Vagina (tissue), 2 donors: ENCODE data around the gene SYNGR2. TPM values are rescaled to one million over a fixed set of nuclear protein-coding genes. Genes with fewer than 3 reads are reported as not detected.

Source experiments
- DNase-seq, 2 donors: peaks; one replicate each; pipeline ENCODE4 v3.0.0-alpha.2; 2017; ENCODE audit errors: extremely low spot score in 2 of 2
- H3K27ac ChIP-seq: fragments of 200-600 bp; sonication (generic); one replicate; pipeline ENCODE4 v1.5.1; 2019
- H3K27me3 ChIP-seq: fragments of 200-600 bp; sonication (generic); one replicate; pipeline ENCODE4 v1.5.1; 2019
- H3K36me3 ChIP-seq, 2 donors: fragments of 200-600 bp; sonication (generic); one replicate each; pipeline ENCODE4 v1.5.1; 2017 to 2019
- H3K4me1 ChIP-seq: fragments of 200-600 bp; sonication (generic); one replicate; pipeline ENCODE4 v1.5.1; 2019
- H3K4me3 ChIP-seq, 2 donors: fragments of 200-600 bp; sonication (generic); 1 replicate in 1 of 2; 2 replicates in 1 of 2; pipeline ENCODE4 v1.5.1; 2016 to 2019
- H3K9me3 ChIP-seq: fragments of 200-600 bp; sonication (generic); one replicate; pipeline ENCODE4 v1.5.1; 2019
- CTCF ChIP-seq, 3 experiments: fragments of 450-650 bp in 2 of 3; fragments of 200-600 bp in 1 of 3; sonication (generic) in 1 of 3; IDR thresholded peaks; one replicate each; pipeline ENCODE4 v1.5.1; 2017 to 2019; ENCODE audit warnings: antibody characterized with exemption in 3 of 3, mild to moderate bottlenecking in 2 of 3, moderate library complexity in 2 of 3
- POLR2A ChIP-seq, 2 donors: fragments of 450-650 bp; IDR thresholded peaks; one replicate each; pipeline ENCODE4 v1.6.1; 2017; ENCODE audit warnings: antibody characterized with exemption in 2 of 2, mild to moderate bottlenecking in 2 of 2, moderate library complexity in 2 of 2
- POLR2AphosphoS5 ChIP-seq, 2 donors: sonication (generic); formaldehyde crosslinking; IDR thresholded peaks; one replicate each; pipeline ENCODE4 v1.9.0; 2017; ENCODE audit warnings: antibody characterized with exemption in 2 of 2, mild to moderate bottlenecking in 2 of 2, low read depth in 1 of 2; ENCODE audit not compliant: insufficient read depth in 1 of 2
- intact Hi-C: fragments of 100-400 bp; cut with DNase I; formaldehyde crosslinking; loops from one replicate; pipeline ENCODE4 v1.15.1; 2023
- total RNA-seq: library from RNA; depleted of rRNA; stranded (reverse); fragments of >200 nt; gene quantifications from one replicate; pipeline ENCODE4 v1.2.3, GENCODE V29; 2016

SYNGR2 gene
- total RNA-seq, 1 donor from 2014 or later: 82.3 TPM

GRCh38 chr17:78182504-78182903 is 14.1 kb downstream of the SYNGR2 start:
- intact Hi-C loops: no loop called here
- TF ChIP-seq CTCF (IDR thresholded peaks at IDR 0.05): no peak
- no peak for TF ChIP-seq POLR2AphosphoS5 (IDR thresholded peaks at IDR 0.05; ENCODE audit: insufficient read depth in 1 of 2, low read depth in 1 of 2)
- TF ChIP-seq POLR2A (IDR thresholded peaks at IDR 0.05): no peak
- H3K27me3 ChIP-seq: no peaks in the 10 kb centered on the region
- no peak overlapping the region for H3K27ac ChIP-seq
- no peak overlapping the region for H3K4me3 ChIP-seq
- no peak for DNase-seq
- no peaks in the 10 kb centered on the region for H3K9me3 ChIP-seq
- H3K36me3 ChIP-seq: no peaks in the 10 kb centered on the region
- peaks cover 16% of the 10 kb centered on the region for H3K4me1 ChIP-seq

GRCh38 chr17:78183916-78184315 is 15.5 kb downstream of the SYNGR2 start:
- Histone ChIP-seq H3K4me1 (peaks cover 26% of the 10 kb centered on the region), H3K27me3 (no peaks in the 10 kb centered on the region), H3K4me3 (no peak overlapping the region), H3K27ac (no peak overlapping the region), H3K9me3 (no peaks in the 10 kb centered on the region), H3K36me3 (no peaks in the 10 kb centered on the region)
- TF ChIP-seq POLR2A (IDR thresholded peaks at IDR 0.05): no peak
- no peak for TF ChIP-seq CTCF (IDR thresholded peaks at IDR 0.05)
- DNase-seq: no peak
- intact Hi-C loops: no loop called here

- H3K4me1 ChIP-seq: peaks cover 26% of the 10 kb centered on the region
- TF ChIP-seq CTCF (IDR thresholded peaks at IDR 0.05) (no peak), POLR2AphosphoS5 (IDR thresholded peaks at IDR 0.05; ENCODE audit: insufficient read depth in 1 of 2, low read depth in 1 of 2) (no peak), POLR2A (IDR thresholded peaks at IDR 0.05) (no peak)
These were observed 16.0 kb downstream of the SYNGR2 start for GRCh38 chr17:78184351-78184750.

GRCh38 chr17:78184868-78185267 is 16.5 kb downstream of the SYNGR2 start:
- H3K4me1 ChIP-seq: peaks cover 26% of the 10 kb centered on the region

More at GRCh38 chr17:78184351-78184750, 16.0 kb downstream of the SYNGR2 start:
- Histone ChIP-seq H3K9me3 (no peaks in the 10 kb centered on the region), H3K27ac (no peak overlapping the region), H3K4me3 (no peak overlapping the region), H3K27me3 (no peaks in the 10 kb centered on the region), H3K36me3 (no peaks in the 10 kb centered on the region)
- DNase-seq: no peak
- intact Hi-C loops: no loop called here

More at GRCh38 chr17:78184868-78185267, 16.5 kb downstream of the SYNGR2 start:
- H3K4me3 ChIP-seq: no peak overlapping the region
- no peak overlapping the region for H3K27ac ChIP-seq
- no peak for TF ChIP-seq CTCF (IDR thresholded peaks at IDR 0.05)
- no peak for TF ChIP-seq POLR2A (IDR thresholded peaks at IDR 0.05)
- TF ChIP-seq POLR2AphosphoS5 (IDR thresholded peaks at IDR 0.05; ENCODE audit: insufficient read depth in 1 of 2, low read depth in 1 of 2): no peak
- H3K9me3 ChIP-seq: no peaks in the 10 kb centered on the region
- no peak for DNase-seq
- no peaks in the 10 kb centered on the region for H3K36me3 ChIP-seq
- intact Hi-C loops: no loop called here
- H3K27me3 ChIP-seq: no peaks in the 10 kb centered on the region
